Cardiac muscle cell (in vitro differentiated cells and primary cell): Measurements from ENCODE around the gene GALNT9. TPM values are rescaled to one million over a fixed set of nuclear protein-coding genes. Genes with fewer than 3 reads are reported as not detected.

ENCODE experiments used
- DNase-seq, 2 donors: peaks; one replicate each; pipeline versions ENCODE4 v3.0.0 to v3.0.0-alpha.2; 2010 to 2017; ENCODE audit warnings: low read depth in 1 of 2, low spot score in 1 of 2
- H3K27ac ChIP-seq: fragments of 200-600 bp; sonication (generic); 2 replicates; pipeline ENCODE4 v1.5.1; 2016
- H3K27me3 ChIP-seq: fragments of 200-600 bp; sonication (generic); 2 replicates; pipeline ENCODE4 v1.6.0; 2016; ENCODE audit warnings: control low read depth
- H3K36me3 ChIP-seq: fragments of 200-600 bp; sonication (generic); 2 replicates; pipeline ENCODE4 v1.5.1; 2016; ENCODE audit warnings: control low read depth
- H3K4me1 ChIP-seq: fragments of 200-600 bp; sonication (generic); 2 replicates; pipeline ENCODE4 v1.8.1; 2017; ENCODE audit warnings: low read depth, mild to moderate bottlenecking, mixed run types
- H3K4me3 ChIP-seq: fragments of 200-600 bp; sonication (generic); 2 replicates; pipeline ENCODE4 v1.5.1; 2016; ENCODE audit warnings: mild to moderate bottlenecking
- H3K9me3 ChIP-seq: fragments of 200-600 bp; sonication (generic); 2 replicates; pipeline ENCODE4 v1.5.1; 2017; ENCODE audit warnings: low read depth, mild to moderate bottlenecking, control low read depth
- polyA plus RNA-seq: library from polyadenylated mRNA; unstranded; fragments of >200 nt; fragmentation: Nextera tagmentation; extraction: Ambion mirVana; gene quantifications from 2 replicates; pipeline ENCODE4 v1.2.1, GENCODE V29; 2016
- total RNA-seq: library from RNA; depleted of rRNA; stranded (reverse); fragments of >200 nt; gene quantifications from 2 replicates; pipeline ENCODE4 v1.2.3, GENCODE V29; 2016
- TF ChIP-seq, protein P1 (sequence below): IDR thresholded peaks from 2 replicates; pipeline ENCODE4 v1.5.1; 2012; ENCODE audit warnings: low read depth, mild to moderate bottlenecking, low read length

Gene GALNT9
- total and polyA plus RNA-seq, 2 experiments from 2014 or later: 0.42 to 0.45 TPM

DNA sequence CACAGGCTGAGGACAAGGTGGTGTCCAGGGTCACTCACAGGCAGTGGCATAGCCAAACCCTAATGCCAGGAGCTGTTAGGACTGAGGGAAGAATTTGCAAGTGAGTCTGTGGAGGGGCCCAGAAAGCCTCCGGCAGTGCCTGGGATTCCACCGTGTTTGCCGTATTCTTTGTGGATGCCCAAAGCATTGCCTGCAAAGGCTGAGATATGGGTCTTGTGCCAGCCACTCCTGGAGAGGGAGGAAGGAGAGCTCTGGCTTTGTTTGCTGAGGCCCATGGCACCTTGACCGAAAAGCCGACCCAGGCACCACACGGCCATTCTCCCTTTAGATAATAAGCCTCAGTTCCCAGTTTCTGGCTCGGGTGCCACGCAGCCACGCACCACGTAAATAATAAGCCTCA, 35.8 kb upstream of the GALNT9 start:
- Histone ChIP-seq H3K4me3 (no peak overlapping the region), H3K4me1 (no peaks in the 10 kb centered on the region), H3K9me3 (no peaks in the 10 kb centered on the region), H3K27me3 (peaks cover 7% of the 10 kb centered on the region), H3K27ac (no peak overlapping the region), H3K36me3 (no peaks in the 10 kb centered on the region)
- no peak for DNase-seq
- TF ChIP-seq, protein P1, sequence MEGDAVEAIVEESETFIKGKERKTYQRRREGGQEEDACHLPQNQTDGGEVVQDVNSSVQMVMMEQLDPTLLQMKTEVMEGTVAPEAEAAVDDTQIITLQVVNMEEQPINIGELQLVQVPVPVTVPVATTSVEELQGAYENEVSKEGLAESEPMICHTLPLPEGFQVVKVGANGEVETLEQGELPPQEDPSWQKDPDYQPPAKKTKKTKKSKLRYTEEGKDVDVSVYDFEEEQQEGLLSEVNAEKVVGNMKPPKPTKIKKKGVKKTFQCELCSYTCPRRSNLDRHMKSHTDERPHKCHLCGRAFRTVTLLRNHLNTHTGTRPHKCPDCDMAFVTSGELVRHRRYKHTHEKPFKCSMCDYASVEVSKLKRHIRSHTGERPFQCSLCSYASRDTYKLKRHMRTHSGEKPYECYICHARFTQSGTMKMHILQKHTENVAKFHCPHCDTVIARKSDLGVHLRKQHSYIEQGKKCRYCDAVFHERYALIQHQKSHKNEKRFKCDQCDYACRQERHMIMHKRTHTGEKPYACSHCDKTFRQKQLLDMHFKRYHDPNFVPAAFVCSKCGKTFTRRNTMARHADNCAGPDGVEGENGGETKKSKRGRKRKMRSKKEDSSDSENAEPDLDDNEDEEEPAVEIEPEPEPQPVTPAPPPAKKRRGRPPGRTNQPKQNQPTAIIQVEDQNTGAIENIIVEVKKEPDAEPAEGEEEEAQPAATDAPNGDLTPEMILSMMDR: no peak

DNA sequence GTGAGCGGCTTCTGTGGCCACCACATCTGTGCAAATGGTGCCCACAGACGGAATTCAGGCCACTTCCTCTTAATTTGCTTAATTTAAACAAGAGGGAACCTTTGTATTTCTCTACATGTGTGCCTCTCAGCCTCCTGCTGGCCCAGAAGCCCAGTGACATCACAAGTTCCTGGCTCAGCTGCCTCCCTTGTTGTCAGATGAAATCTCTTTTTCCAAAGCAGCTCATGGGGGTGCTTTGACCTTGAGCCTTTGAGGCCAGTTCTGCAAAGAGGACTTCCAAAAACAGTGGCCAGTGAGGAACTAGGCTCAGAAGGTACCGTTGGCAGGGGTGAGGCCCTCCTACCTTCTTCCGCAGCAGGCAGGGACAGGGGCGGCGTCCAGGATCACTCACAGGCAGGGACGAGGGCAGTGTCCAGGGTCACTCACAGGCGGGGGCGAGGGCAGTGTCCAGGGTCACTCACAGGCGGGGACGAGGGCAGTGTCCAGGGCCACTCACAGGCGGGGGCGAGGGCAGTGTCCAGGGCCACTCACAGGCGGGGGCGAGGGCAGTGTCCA, 35.0 kb upstream of the GALNT9 start:
- peaks cover under 1% of the 10 kb centered on the region for H3K27me3 ChIP-seq
- H3K36me3 ChIP-seq: no peaks in the 10 kb centered on the region
- no peak for DNase-seq
- H3K27ac ChIP-seq: no peak overlapping the region
- H3K9me3 ChIP-seq: no peaks in the 10 kb centered on the region
- no peak overlapping the region for H3K4me3 ChIP-seq
- TF ChIP-seq, protein P1: no peak
- no peaks in the 10 kb centered on the region for H3K4me1 ChIP-seq

DNA sequence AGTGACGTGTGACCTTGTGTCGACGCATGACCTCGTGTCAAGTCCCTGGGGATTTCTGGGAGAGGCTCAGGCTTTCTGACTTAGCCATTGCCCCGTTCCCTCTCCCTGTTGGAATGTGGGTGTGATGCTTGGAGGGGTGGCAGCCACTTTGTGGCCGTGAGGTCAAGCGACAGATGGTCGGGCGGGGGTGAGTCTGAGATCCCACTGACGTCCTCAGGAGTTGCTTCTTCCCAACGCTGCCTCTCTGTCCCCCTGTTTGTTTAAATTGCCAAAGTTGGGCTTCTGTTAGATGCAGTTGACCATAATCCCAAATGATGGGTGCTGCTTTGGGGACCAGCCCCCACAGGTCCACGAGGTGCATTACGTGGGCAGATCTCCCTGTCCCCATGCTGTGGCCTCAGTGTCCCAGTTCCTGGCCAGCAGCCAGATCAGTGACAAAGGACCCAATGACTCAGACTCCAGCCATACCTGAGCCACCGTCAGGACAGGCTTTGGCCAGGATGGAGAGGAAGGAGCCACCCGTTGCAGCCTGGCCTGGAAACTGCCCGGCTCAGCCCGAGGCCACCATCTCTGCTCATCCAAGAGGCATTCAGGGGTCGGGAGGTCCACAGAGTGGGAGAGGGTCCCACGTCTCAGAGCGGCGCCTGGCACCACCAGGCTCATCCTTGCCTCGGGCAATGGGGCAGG, 34.4 kb upstream of the GALNT9 start:
- Histone ChIP-seq H3K27me3 (no peaks in the 10 kb centered on the region), H3K9me3 (no peaks in the 10 kb centered on the region), H3K4me1 (no peaks in the 10 kb centered on the region), H3K27ac (no peak overlapping the region), H3K36me3 (no peaks in the 10 kb centered on the region), H3K4me3 (no peak overlapping the region)
- TF ChIP-seq, protein P1: no peak
- no peak for DNase-seq

DNA sequence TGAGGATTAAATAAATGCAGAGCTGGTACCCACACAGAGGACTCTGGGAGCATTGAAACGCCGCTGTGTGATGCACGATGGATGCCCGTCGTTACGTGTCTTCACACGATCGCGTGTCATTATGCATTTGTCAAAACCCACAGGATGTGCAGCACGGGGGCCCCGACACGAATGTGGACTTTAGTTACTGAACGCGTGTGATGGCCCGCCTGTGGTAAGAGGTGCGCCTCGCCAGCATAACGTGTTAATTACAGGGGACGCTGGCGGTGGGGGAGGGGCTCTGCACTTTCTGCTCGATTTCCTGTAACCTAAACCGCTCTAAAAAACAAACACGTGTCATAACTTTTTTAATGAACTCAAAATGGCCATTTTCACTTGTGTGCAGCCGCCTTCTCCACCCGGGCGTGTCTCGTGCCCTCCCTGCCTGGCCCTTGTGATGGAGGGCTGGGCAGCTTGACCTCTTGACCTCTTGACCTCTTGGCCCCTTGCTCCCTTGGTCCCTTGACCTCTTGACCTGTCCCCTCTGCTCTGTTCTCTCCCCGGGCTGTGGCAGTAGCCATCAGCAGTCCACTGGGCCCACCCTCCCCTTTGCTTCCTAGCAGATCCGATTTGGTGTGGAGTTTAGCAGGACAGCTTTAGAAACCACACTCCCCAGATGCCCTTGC, 33.7 kb upstream of the GALNT9 start:
- DNase-seq: no peak
- Histone ChIP-seq H3K27me3 (no peaks in the 10 kb centered on the region), H3K4me1 (no peaks in the 10 kb centered on the region), H3K9me3 (no peaks in the 10 kb centered on the region), H3K36me3 (no peaks in the 10 kb centered on the region), H3K4me3 (no peak overlapping the region), H3K27ac (no peak overlapping the region)
- TF ChIP-seq, protein P1: no peak

DNA sequence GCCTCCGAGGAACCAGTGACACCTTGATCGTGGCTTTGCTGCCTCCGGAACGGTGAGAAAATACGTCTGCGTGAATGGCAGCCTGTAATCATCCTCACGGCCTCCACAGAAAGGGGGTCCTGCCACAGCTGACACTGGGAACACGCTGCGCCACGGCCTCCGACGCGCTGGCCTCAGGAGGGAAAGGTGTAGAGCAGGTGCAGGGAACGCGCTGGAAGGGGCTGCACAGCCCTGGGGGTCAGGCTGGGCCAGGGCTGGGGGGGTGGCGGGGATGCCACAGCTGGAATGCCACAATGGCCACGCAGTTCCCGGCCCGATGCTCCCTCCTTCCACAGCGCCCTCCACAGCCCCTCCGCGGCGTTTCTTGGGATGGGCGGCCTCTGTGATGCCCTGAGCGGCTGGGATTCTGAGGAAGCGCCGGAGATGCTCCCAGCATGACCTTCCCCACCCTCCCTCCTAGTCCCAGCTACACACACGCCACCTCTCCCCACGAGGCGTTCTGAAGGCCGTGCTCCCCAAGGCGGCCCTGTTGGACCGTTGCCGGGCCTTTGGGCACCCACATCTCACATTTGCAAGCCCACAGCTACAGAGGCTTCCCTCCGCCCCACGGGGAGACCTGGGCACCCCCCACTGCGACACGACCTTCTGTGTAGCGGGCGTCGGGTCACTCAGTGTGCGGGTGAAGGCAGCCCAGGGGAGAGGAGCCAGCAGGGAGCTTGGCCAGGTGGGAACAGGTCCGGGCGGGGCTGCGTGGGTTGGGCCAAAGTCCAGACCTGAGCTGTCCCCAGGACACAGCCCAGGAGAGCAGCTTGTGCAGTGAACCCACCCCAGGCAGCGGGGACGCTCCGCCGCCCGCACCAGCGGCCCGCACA, 31.8 kb upstream of the GALNT9 start:
- no peak overlapping the region for H3K27ac ChIP-seq
- no peak for DNase-seq
- H3K27me3 ChIP-seq: no peaks in the 10 kb centered on the region
- H3K4me3 ChIP-seq: no peak overlapping the region
- no peaks in the 10 kb centered on the region for H3K36me3 ChIP-seq
- no peaks in the 10 kb centered on the region for H3K4me1 ChIP-seq
- no peaks in the 10 kb centered on the region for H3K9me3 ChIP-seq
- TF ChIP-seq, protein P1: no peak
